T-helper 1 cell (primary cell): Measurements from ENCODE around the gene ATXN1.

Source experiments
- DNase-seq, 5 donors: peaks; one replicate each; pipeline ENCODE4 v3.0.0-alpha.2; 2012 to 2020

Gene ATXN1

GRCh38 chr6:16742116-16742515 is 19.1 kb downstream of the ATXN1 start:
- DNase-seq: no peak

- peak in 1 of 5 donors; percentile 42 for DNase-seq
Observed at GRCh38 chr6:16741112-16742016, 19.9 kb downstream of the ATXN1 start.

- DNase-seq: no peak
Observed at GRCh38 chr6:16740097-16740496, 21.2 kb downstream of the ATXN1 start.

- DNase-seq: no peak
Observed at GRCh38 chr6:16739329-16739801, 21.9 kb downstream of the ATXN1 start.

GRCh38 chr6:16737925-16738324 is 23.3 kb downstream of the ATXN1 start:
- no peak for DNase-seq

- no peak for DNase-seq
Observed at GRCh38 chr6:16736856-16737775, 24.1 kb downstream of the ATXN1 start.

GRCh38 chr6:16735014-16735413 is 26.2 kb downstream of the ATXN1 start:
- DNase-seq: no peak

GRCh38 chr6:16733085-16733484 is 28.2 kb downstream of the ATXN1 start:
- DNase-seq: no peak

GRCh38 chr6:16731478-16732051 is 29.7 kb downstream of the ATXN1 start:
- DNase-seq: peak in 1 of 5 donors; percentile 85

DNA sequence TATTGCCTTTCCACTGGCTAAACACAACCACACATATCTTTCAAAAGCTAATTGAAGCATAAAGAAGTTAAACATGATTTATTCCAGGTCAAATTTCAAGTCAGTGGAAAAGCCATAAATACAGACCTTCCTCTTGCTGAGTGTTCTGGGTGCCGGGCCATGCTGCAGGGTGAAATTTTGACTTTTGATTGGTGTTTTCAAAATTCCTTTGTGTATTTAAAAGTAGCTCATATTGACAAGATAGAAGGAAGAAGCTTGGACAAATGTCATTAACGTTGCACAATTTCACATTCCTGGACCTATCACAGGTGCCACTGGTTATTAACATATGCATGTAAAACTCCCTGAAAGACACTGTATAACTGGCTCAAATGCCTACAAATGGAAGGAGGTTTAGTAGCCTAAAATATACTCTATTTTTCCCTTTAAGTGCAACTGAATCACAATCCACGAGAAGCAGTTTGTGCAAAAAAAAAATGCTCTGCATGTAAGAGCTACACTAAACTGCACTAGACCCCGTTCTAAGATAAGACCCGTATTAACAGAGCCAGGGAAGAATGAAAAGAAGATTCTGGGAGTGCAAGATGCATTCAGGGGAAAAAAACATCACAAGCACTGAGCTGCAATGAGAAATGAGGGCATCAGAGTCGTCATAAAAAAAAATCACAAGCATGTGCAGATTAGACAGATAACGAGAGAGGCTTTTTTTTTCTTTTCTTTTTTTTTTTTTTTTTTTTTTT is 30.4 kb downstream of the ATXN1 start:
- no peak for DNase-seq

GRCh38 chr6:16729744-16730143 is 31.5 kb downstream of the ATXN1 start:
- DNase-seq: no peak

GRCh38 chr6:16729183-16729691 is 32.0 kb downstream of the ATXN1 start:
- DNase-seq: peak in 1 of 5 donors; percentile 82

- no peak for DNase-seq
Observed at GRCh38 chr6:16728513-16729182, 32.6 kb downstream of the ATXN1 start.

GRCh38 chr6:16727996-16728395 is 33.3 kb downstream of the ATXN1 start:
- DNase-seq: no peak

- no peak for DNase-seq
Observed at GRCh38 chr6:16725145-16725864, 36.0 kb downstream of the ATXN1 start.

DNA sequence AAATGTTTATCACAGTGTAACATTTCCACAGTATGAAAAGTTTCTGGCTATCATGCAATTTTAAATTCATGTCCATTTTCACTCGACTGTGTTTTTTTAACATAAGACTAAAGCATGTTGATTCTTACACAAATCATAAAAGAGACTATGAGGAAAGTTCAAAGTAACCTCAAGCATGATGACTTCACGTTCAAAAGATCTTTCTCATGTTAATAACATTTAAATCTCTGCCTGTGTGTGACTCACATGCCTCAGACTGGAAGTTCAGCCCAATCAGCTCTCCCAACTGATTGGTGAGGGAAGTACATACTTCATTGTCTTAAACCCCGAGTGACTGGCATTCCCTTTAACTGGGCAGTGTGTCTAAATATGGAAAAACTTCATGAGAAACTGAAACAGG is 37.4 kb downstream of the ATXN1 start:
- DNase-seq: no peak

- DNase-seq: no peak
Observed at GRCh38 chr6:16723402-16723801, 37.9 kb downstream of the ATXN1 start.

DNA sequence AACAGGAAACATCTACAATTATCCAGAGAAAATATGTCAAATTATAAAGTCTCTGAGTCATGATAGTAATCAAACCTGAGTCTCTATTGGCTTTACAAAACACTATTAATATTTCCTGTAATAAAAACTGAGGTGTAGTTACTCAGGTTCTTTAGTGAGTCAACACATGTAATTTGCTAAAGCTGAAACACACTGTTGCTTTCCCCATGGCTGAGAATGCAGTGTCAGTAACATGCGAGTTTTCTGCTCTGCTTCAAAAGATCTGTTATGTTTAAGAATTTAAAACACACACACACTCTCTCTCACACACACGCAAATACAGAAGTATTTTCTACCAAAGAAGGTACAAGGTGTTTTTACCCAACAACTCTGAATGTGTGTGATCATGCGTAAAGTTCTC is 38.6 kb downstream of the ATXN1 start:
- no peak for DNase-seq

GRCh38 chr6:16721977-16722376 is 39.3 kb downstream of the ATXN1 start:
- DNase-seq: no peak

GRCh38 chr6:16720861-16721260 is 40.4 kb downstream of the ATXN1 start:
- DNase-seq: no peak

DNA sequence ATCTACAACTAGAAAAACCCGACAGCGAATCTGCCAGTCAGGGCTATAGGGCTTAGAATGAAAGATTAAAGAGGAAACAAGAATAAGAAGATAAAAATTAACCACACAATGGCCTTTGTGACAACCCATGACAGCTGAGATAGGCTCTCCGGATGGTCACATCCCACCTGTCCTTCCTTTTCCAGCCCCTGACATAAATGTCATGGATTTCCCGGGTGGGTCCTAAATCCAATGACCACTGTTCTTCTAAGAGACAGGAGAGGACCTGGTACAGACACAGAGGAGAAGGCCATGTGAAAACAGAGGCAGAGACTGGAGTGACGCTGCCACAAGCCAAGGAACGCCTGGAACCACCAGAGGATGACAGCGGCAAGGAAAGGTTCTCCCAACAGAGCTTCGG is 41.8 kb downstream of the ATXN1 start:
- DNase-seq: no peak
